Cortex of kidney (tissue), 1 donor: ENCODE results near the gene ATP2B2.

Experiments used
- DNase-seq: peaks from one replicate; lab custom pipeline; 2025; lab: John Stamatoyannopoulos, UW

Gene ATP2B2

DNA sequence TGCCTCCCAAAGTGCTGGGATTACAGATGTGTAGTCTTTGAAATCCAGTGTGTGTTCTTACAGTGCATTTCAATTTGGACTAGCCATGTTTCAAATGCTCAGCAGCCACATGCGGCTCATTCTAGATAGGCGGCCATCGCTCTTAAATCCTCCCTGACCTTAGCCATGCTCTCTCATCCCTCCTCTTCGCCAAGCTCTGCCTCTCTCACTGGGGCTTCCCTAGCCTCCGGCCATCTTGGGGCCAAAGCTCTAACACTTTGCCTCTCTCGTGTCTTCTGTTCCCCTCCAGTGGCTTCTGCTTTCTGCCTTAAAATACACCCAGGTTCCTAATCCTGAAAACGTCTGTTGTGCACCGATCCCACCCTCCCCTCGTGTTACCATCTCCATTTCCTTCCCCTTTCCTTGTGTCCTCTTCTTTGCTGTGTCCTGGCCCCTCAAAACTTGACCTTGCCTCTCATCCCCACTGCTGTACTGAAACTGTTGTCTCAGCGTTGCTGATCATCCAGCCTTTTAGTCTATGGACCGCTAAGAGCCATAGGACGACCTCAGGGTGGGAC, 211.3 kb downstream of the ATP2B2 start:
- DNase-seq: no peak

DNA sequence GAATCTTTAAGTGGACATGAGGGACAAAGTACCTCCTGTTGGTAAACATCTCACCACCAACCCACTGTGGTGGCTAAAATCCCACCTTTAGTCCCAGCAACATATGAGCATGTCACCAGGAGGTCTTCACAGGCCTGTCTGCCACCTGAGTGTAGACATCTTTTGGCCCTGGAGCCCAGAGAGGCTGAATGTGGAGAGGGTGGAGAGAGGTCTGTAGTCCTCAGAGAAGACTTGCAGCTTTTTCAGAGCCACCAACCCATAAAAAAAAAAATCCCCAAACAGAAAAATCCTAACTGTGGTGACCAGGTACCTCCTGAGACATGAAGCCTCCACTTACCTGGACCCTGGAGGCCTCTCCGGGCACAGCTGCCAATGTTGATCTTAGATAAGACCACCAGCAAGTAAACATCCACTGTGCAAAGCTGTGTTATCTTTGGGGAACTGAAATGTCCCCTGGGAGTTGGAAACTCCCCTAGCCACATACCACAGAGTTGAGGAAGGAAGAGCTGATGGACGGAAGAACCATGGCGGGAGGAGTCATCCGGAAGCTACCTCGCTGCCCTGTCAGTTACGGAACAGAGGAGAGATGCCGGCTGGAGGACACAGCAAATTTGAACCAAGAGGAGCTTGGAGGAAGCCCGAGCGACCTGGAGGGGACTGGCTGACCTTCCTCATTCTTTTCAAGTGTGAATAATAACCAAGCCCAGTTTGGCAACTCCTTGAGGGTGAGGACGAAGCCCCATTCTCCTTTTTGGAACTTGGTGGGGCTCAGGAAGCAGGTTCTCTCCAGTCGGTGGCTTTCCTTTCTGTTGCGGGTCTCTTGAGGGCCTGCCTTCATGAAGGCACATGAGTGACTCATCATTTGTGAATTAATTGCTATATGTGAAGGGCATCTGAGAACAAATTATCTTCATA, 212.6 kb downstream of the ATP2B2 start, which contains the start of gene GHRL:
Gene GHRL (minus strand): TSS at position 443 of the 915 bp plus-strand sequence. CDS start 2,767 bp downstream, outside the sequence.
- no peak for DNase-seq

GRCh38 chr3:10291641-10292040, 213.7 kb downstream of the ATP2B2 start:
- no peak for DNase-seq

GRCh38 chr3:10290481-10291176, 214.8 kb downstream of the ATP2B2 start:
- no peak for DNase-seq

GRCh38 chr3:10289787-10290355, 215.5 kb downstream of the ATP2B2 start:
- no peak for DNase-seq

DNA sequence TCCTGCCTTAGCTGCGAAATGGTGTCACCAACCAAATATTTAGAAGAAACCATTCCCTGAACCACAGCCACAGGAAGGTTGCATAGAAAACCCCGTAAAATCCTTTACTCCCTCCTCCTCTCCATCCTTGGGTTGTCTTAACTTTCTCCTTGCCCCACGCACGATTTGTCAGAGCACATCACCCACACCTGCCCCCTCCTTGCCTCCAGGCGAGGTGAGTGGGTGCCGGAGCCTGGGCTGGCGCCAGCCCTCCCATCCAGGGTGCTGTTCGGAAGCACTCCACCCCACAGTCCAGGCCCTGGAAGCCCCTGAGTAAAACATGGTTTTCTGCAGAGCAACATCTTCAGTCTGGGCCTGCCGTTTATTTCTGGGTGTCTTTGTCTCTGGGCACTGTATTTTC, 216.3 kb downstream of the ATP2B2 start:
- DNase-seq: no peak

- no peak for DNase-seq
Observed at GRCh38 chr3:10288575-10288960, 216.8 kb downstream of the ATP2B2 start.

DNA sequence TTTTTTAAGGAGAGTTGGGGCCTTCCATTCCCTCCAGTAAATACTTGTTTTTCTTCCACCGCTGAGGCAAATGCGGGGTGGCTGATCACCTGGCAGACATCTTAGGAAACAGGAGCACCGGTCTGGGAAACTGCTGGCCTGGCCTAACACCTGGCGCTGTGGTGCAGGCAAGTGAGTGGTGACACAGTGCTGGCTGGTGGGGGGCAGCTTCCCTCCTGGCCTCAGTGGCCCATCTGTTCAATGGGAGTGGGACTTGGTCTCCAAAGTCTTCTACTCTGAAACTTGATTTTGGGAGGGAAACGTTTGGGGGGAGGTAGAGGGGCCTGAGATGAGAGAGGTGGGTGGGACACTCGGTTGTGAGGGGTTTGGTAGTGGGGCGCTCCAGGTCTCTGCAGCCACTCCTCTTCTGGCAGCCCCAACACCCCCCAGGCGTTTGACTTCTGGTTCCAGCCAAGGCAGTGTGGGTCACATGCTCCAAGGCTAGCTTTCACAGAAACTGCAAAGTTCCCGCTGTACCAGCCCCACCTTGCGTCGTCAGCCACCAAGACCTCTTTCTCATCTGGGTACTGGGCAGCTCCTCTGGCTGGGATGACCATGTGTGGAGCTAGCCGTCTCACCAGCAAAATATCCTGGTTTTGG, 217.3 kb downstream of the ATP2B2 start:
- no peak for DNase-seq

- DNase-seq: no peak
Observed at GRCh38 chr3:10286596-10287295, 218.6 kb downstream of the ATP2B2 start.

GRCh38 chr3:10286133-10286524, 219.3 kb downstream of the ATP2B2 start:
- DNase-seq: no peak

DNA sequence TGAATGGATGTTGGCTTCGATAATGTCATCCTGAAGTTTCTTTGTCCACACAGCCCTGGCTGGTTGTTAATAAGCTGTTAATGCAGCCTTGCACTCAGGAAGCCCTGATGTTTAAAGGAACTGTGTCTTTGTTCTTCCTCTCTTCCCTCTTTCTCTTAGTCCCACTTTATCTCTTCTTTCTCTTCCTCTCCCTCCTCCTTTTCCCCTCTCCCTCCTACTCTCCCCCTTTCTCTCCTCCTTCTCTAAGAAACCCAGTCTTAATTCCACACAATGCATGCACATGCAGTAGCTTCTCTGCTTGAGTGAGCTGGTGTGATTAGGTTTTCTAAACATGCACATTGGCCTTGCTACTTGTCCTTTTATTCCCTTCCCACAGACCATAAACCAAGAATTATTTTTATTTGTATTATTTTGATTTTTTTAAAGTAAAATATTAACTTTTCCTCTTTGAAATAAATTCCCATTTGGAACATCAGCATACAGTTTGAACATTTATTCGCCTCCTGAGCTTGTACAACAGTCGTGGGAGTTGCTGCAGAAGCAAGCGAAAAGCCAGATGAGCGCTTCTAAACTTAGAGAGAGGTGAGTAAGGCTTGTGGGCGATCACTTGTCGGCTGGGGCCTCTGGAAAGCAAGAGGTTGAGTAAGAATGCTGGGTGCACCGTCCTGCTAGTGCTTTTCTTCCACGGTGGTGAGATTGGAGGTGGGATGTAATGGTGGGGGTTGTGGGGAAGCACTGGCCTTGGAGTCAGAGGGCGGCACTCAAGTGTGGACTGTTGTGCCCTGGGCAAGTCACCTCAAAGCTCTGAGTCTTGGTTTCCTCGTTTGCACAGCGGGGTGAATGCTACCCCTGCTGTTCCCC, 219.9 kb downstream of the ATP2B2 start:
- no peak for DNase-seq

- DNase-seq: no peak
Observed at GRCh38 chr3:10284496-10284895, 220.9 kb downstream of the ATP2B2 start.

GRCh38 chr3:10283638-10284037, 221.7 kb downstream of the ATP2B2 start:
- no peak for DNase-seq

GRCh38 chr3:10281951-10282350, 223.4 kb downstream of the ATP2B2 start:
- DNase-seq: no peak

GRCh38 chr3:10280571-10280970, 224.8 kb downstream of the ATP2B2 start:
- DNase-seq: no peak

DNA sequence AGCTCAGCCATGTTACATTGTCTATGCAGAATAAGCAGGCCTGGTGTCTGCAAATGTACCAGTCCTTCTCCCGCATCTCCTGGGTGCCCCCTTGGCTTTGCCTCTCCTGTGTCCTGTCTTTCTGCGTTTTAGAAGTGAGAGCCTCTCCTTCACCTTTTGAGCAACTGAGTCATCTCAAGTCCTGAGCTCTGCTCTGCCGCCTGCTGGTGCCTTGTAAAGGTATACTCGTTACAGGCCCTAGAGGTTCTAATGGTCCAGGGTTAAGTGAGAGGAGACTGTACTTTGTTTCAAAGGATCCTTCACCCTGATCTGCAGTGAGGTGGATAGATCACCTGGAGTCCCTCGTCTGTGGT, 225.2 kb downstream of the ATP2B2 start:
- no peak for DNase-seq

GRCh38 chr3:10279384-10280176, 225.8 kb downstream of the ATP2B2 start:
- DNase-seq: no peak

GRCh38 chr3:10278501-10278900, 226.9 kb downstream of the ATP2B2 start:
- DNase-seq: no peak

DNA sequence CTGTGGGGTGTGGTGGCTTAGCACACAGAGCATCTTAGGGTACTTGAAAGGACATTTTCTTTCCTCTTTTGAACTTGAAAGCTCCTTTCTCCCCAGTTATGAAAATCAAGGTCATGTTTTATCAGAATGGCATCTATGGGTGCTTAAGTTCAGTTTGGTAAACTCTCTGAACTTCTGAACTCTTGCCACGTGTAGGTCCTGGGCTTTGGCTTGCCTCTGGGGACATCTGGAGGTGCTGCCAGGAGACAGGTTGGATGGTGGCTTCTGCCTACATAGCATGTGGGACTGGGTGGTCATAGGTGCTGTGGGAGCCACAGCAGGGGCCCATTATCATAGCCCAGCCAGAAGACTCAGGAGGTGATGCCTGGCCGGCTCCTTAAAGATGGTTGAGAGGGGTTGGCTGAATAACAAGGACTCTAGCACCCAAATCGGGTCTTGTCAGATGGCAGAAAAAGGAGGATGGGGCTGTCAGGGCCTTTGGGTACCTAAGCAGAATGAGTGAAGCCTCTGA, 228.2 kb downstream of the ATP2B2 start:
- no peak for DNase-seq
